Karpas-422 (cell line): Measurements from ENCODE around the gene KRT81. TPM values are rescaled to one million over a fixed set of nuclear protein-coding genes. Genes with fewer than 3 reads are reported as not detected.

ENCODE experiments used
- DNase-seq: peaks from one replicate; pipeline ENCODE4 v3.0.0-alpha.2; 2015
- H2AFZ ChIP-seq: fragments of 200-600 bp; sonication (generic); 2 replicates; pipeline ENCODE4 v1.6.1; 2014; ENCODE audit warnings: antibody characterized with exemption, low read length, mixed read lengths
- H3K27ac ChIP-seq: fragments of 200-600 bp; sonication (generic); 2 replicates; pipeline ENCODE4 v1.5.1; 2014; ENCODE audit warnings: mild to moderate bottlenecking, low read length, moderate library complexity
- H3K27me3 ChIP-seq: fragments of 200-600 bp; sonication (generic); 2 replicates; pipeline ENCODE4 v1.6.1; 2014; ENCODE audit warnings: low read length, mixed read lengths
- H3K36me3 ChIP-seq: fragments of 200-600 bp; sonication (generic); 2 replicates; pipeline ENCODE4 v1.6.1; 2014; ENCODE audit warnings: low read length, mixed read lengths; ENCODE audit not compliant: insufficient read depth
- H3K4me1 ChIP-seq: fragments of 200-600 bp; sonication (generic); 2 replicates; pipeline ENCODE4 v1.6.1; 2014; ENCODE audit warnings: mild to moderate bottlenecking, low read length, mixed read lengths
- H3K4me2 ChIP-seq: fragments of 200-600 bp; sonication (generic); 2 replicates; pipeline ENCODE4 v1.6.1; 2014; ENCODE audit warnings: low read length, low read depth, mild to moderate bottlenecking; ENCODE audit not compliant: poor library complexity, severe bottlenecking
- H3K4me3 ChIP-seq: fragments of 200-600 bp; sonication (generic); 2 replicates; pipeline ENCODE4 v1.5.1; 2014; ENCODE audit warnings: mild to moderate bottlenecking, antibody characterized with exemption, low read length, mixed read lengths
- H3K79me2 ChIP-seq: fragments of 200-600 bp; sonication (generic); 2 replicates; pipeline ENCODE4 v1.6.1; 2014; ENCODE audit warnings: mild to moderate bottlenecking, low read length, mixed read lengths
- H3K9ac ChIP-seq: fragments of 200-600 bp; sonication (generic); 2 replicates; pipeline ENCODE4 v1.6.0; 2014; ENCODE audit warnings: low read length
- H3K9me2 ChIP-seq: fragments of 200-600 bp; sonication (generic), shearing (Covaris generic); replicated peaks from 2 replicates; pipeline ENCODE4 v1.6.0; 2014; ENCODE audit warnings: mild to moderate bottlenecking, low read length, moderate library complexity; ENCODE audit not compliant: insufficient read depth
- H3K9me3 ChIP-seq: fragments of 300-700, 200-600 bp; sonication (generic); 2 replicates; pipeline ENCODE4 v1.6.1; 2014; ENCODE audit warnings: low read length, mixed read lengths
- H4K20me1 ChIP-seq: fragments of 200-600 bp; sonication (generic); 2 replicates; pipeline ENCODE4 v1.6.1; 2014; ENCODE audit warnings: mild to moderate bottlenecking, antibody characterized with exemption, low read length, low read depth; ENCODE audit not compliant: insufficient read depth
- total RNA-seq: library from RNA; depleted of rRNA; stranded (reverse); fragments of >200 nt; shearing (Covaris generic); gene quantifications from 2 replicates; pipeline ENCODE4 v1.2.3, GENCODE V29; 2014; ENCODE audit warnings: low replicate concordance

The KRT81 gene
- total RNA-seq, 1 experiment from 2014 or later, result not detected

DNA sequence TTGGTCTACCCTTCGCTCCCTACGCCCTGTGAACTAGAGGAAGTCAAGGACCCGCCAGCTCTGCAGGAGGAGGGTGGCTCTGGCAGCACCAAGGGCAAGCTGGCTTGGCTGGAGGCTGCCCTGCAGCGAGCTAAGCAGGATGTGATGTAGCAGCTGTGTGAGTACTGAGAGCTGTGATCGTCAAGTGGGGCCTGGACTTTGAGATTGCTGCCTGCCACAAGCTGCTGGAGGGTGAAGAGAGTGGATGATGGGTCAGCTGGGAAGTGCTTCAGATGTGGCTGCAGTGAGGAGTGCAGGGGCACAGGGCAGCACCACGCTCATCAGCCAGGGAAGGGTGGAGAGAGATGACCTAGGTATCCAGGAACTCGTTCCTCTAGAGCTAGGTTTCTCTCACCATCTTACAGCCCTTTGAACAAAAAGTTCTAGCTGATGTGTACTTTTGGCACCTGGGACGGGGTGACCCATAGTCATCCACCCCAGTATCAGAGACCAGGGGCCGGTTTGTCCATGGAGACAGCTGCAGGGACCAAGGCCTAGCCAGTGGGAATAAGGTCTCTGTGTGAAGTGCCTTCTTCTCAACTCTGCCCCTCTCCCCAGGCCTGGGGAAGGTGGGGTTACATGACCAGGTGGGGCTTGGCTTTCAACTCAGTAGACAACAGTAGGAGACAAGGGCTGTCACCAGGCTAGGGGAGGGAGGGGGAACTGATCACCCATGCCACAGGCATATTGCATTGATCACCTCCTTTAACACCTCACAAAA lies 13.7 kb downstream of the KRT81 start:
- Histone ChIP-seq H3K36me3 (no peaks in the 10 kb centered on the region), H3K27me3 (no peaks in the 10 kb centered on the region), H3K9ac (no peak overlapping the region), H4K20me1 (no peaks in the 10 kb centered on the region), H3K79me2 (no peaks in the 10 kb centered on the region), H3K9me2 (no peaks in the 10 kb centered on the region), H3K4me3 (no peak overlapping the region), H3K27ac (no peak overlapping the region), H3K9me3 (no peaks in the 10 kb centered on the region), H2AFZ (no peak overlapping the region), H3K4me1 (no peaks in the 10 kb centered on the region), H3K4me2 (no peak overlapping the region)
- DNase-seq, result no peak

DNA sequence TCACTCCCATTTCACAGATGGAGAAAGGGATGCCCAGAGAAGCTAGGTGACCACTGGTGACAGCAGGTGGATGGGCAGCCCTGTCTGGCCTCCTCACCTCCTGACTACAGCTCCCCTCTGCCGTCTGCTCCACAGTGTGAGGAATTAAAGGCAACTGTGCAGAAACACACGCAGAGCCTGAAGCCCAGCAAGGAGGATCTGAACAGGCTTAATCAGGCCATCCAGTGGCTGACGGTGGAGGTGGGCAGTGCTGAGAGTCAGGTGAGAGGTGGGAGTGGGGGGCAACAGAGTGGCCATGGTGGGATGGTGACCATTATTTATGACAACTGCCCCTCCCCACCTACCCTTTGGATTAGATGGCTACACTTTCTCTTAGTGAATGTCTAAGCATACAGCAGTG lies 15.6 kb downstream of the KRT81 start:
- Histone ChIP-seq H3K36me3 (no peaks in the 10 kb centered on the region), H3K4me3 (no peak overlapping the region), H3K9me3 (no peaks in the 10 kb centered on the region), H2AFZ (no peak overlapping the region), H3K4me1 (no peaks in the 10 kb centered on the region), H3K27ac (no peak overlapping the region), H3K79me2 (no peaks in the 10 kb centered on the region), H4K20me1 (no peaks in the 10 kb centered on the region), H3K9ac (no peak overlapping the region), H3K4me2 (no peak overlapping the region), H3K9me2 (no peaks in the 10 kb centered on the region), H3K27me3 (no peaks in the 10 kb centered on the region)
- DNase-seq, result no peak

- Histone ChIP-seq H3K4me3 (no peak within 1 kb of the TSS), H3K36me3 (no peaks in the 10 kb centered on the region), H4K20me1 (no peaks in the 10 kb centered on the region), H3K9me2 (no peaks in the 10 kb centered on the region), H2AFZ (no peak within 1 kb of the TSS), H3K9ac (no peak within 1 kb of the TSS), H3K27ac (no peak within 1 kb of the TSS), H3K4me1 (no peaks in the 10 kb centered on the region), H3K79me2 (no peaks in the 10 kb centered on the region), H3K27me3 (no peaks in the 10 kb centered on the region), H3K4me2 (no peak within 1 kb of the TSS), H3K9me3 (no peaks in the 10 kb centered on the region)
- DNase-seq, result no peak
These were observed 16.7 kb downstream of the KRT81 start, which contains the start of gene KRT86 for GRCh38 chr12:52274521-52275120. KRT86 (plus strand) TSS chr12:52274645; CDS start chr12:52301917, 27,272 bp downstream.

DNA sequence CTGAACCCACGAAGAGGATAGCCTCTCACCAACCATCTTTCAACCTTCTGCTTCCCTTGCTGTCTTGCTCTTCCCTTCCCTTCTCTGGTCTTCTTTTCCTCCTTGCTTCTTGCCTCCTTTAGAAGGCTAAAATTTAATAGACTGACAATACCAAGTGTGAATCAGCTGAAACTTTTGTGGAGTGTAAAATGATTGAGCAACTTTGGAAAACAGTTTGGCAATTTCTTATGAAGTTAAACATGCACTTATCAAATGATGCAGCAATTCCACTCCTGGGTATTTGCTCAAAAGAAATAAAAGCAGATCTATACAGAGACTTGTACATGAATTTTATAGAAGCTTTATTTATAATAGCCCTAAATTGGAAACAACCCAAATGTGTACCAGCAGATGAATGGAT lies 20.2 kb downstream of the KRT81 start:
- H3K4me1 ChIP-seq, result no peaks in the 10 kb centered on the region
- H3K4me3 ChIP-seq, result no peak overlapping the region
- no peak overlapping the region for H3K4me2 ChIP-seq
- no peak overlapping the region for H2AFZ ChIP-seq
- H3K9me2 ChIP-seq, result no peaks in the 10 kb centered on the region
- H4K20me1 ChIP-seq, result no peaks in the 10 kb centered on the region
- no peak overlapping the region for H3K9ac ChIP-seq
- DNase-seq, result no peak
- no peaks in the 10 kb centered on the region for H3K27me3 ChIP-seq
- H3K36me3 ChIP-seq, result no peaks in the 10 kb centered on the region
- H3K27ac ChIP-seq, result no peak overlapping the region
- H3K79me2 ChIP-seq, result no peaks in the 10 kb centered on the region
- no peaks in the 10 kb centered on the region for H3K9me3 ChIP-seq

GRCh38 chr12:52270541-52271070 lies 20.7 kb downstream of the KRT81 start:
- no peaks in the 10 kb centered on the region for H3K36me3 ChIP-seq

GRCh38 chr12:52268212-52268611 lies 23.1 kb downstream of the KRT81 start:
- Histone ChIP-seq H3K9me3 (no peaks in the 10 kb centered on the region), H3K27me3 (no peaks in the 10 kb centered on the region), H3K9ac (no peak overlapping the region), H3K4me1 (no peaks in the 10 kb centered on the region), H3K9me2 (no peaks in the 10 kb centered on the region), H2AFZ (no peak overlapping the region), H3K36me3 (no peaks in the 10 kb centered on the region), H3K4me2 (no peak overlapping the region), H3K4me3 (no peak overlapping the region), H3K79me2 (no peaks in the 10 kb centered on the region), H4K20me1 (no peaks in the 10 kb centered on the region), H3K27ac (no peak overlapping the region)
- DNase-seq, result no peak

More at GRCh38 chr12:52270541-52271070, 20.7 kb downstream of the KRT81 start:
- Histone ChIP-seq H3K9ac (no peak overlapping the region), H3K79me2 (no peaks in the 10 kb centered on the region), H3K4me2 (no peak overlapping the region), H3K9me2 (no peaks in the 10 kb centered on the region), H2AFZ (no peak overlapping the region), H3K27ac (no peak overlapping the region), H4K20me1 (no peaks in the 10 kb centered on the region), H3K4me1 (no peaks in the 10 kb centered on the region), H3K4me3 (no peak overlapping the region), H3K27me3 (no peaks in the 10 kb centered on the region), H3K9me3 (no peaks in the 10 kb centered on the region)
- no peak for DNase-seq

DNA sequence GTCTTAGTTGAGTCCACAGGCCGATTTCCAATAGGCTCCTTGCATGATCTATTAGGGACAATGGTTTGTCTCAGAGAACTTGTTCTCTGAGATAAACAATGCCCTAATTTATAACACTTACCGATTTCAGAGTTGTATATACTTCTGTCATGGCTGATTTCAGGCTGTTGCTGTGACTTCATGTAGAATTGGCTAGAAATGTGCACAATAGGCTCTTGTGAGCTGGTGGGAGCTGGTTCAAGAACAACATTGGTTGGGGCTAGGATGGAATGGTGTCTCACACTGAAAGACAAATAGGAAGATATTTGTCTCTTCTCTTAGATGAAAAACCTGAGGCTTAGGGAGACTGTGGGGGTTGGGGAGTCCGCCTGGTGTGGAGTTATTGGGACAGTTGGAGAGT lies 23.6 kb downstream of the KRT81 start:
- Histone ChIP-seq H3K27ac (no peak overlapping the region), H4K20me1 (no peaks in the 10 kb centered on the region), H3K36me3 (no peaks in the 10 kb centered on the region), H3K27me3 (no peaks in the 10 kb centered on the region), H3K4me1 (no peaks in the 10 kb centered on the region), H3K9me3 (no peaks in the 10 kb centered on the region), H2AFZ (no peak overlapping the region), H3K9ac (no peak overlapping the region), H3K79me2 (no peaks in the 10 kb centered on the region), H3K4me2 (no peak overlapping the region), H3K9me2 (no peaks in the 10 kb centered on the region), H3K4me3 (no peak overlapping the region)
- no peak for DNase-seq

- H3K9me3 ChIP-seq, result no peaks in the 10 kb centered on the region
- no peak overlapping the region for H3K27ac ChIP-seq
- H3K4me1 ChIP-seq, result no peaks in the 10 kb centered on the region
- no peak overlapping the region for H2AFZ ChIP-seq
- no peaks in the 10 kb centered on the region for H3K27me3 ChIP-seq
- H3K9me2 ChIP-seq, result no peaks in the 10 kb centered on the region
- H4K20me1 ChIP-seq, result no peaks in the 10 kb centered on the region
- DNase-seq, result no peak
- no peak overlapping the region for H3K9ac ChIP-seq
- H3K79me2 ChIP-seq, result no peaks in the 10 kb centered on the region
- H3K4me2 ChIP-seq, result no peak overlapping the region
- H3K36me3 ChIP-seq, result no peaks in the 10 kb centered on the region
- no peak overlapping the region for H3K4me3 ChIP-seq
These were observed 24.1 kb downstream of the KRT81 start for GRCh38 chr12:52267266-52267665.
